GM21515 (cell line): ENCODE results near the gene NSD1.
A peak's percentile ranks its signal among the peaks of the same experiment; 100 is the strongest.

ENCODE experiments used
- ATAC-seq: cut with Tn5 transposase; IDR thresholded peaks from one replicate; pipeline ENCODE4 v1.9.1; 2021; ENCODE audit not compliant: unreplicated experiment

The NSD1 gene

GRCh38 chr5:177133096-177133852 lies at the start of gene NSD1:
Gene NSD1 (plus strand): TSS chr5:177133773. CDS start chr5:177135104, 1,331 bp downstream.
- peak; percentile 52 for ATAC-seq

- ATAC-seq, result no peak
Measured at GRCh38 chr5:177084175-177084574, 49.4 kb upstream of the NSD1 start.

GRCh38 chr5:177085985-177086653 lies 47.5 kb upstream of the NSD1 start:
- ATAC-seq, result no peak

- peak; percentile 53 for ATAC-seq
Measured at GRCh38 chr5:177086654-177087397, 46.7 kb upstream of the NSD1 start, which contains the start of gene FGFR4. Gene FGFR4 (plus strand): TSS chr5:177086915. CDS start chr5:177089603, 2,688 bp downstream.

GRCh38 chr5:177087398-177088005 lies 46.1 kb upstream of the NSD1 start:
- ATAC-seq, result no peak

- no peak for ATAC-seq
Measured at GRCh38 chr5:177089127-177089526, 44.4 kb upstream of the NSD1 start.

- ATAC-seq, result no peak
Measured at GRCh38 chr5:177089825-177090641, 43.5 kb upstream of the NSD1 start.

- ATAC-seq, result no peak
Measured at GRCh38 chr5:177090813-177091212, 42.8 kb upstream of the NSD1 start.

GRCh38 chr5:177091232-177091631 lies 42.3 kb upstream of the NSD1 start:
- ATAC-seq, result no peak

GRCh38 chr5:177092178-177093081 lies 41.1 kb upstream of the NSD1 start:
- ATAC-seq, result no peak

GRCh38 chr5:177093082-177093712 lies 40.4 kb upstream of the NSD1 start:
- no peak for ATAC-seq

- no peak for ATAC-seq
Measured at GRCh38 chr5:177093803-177094202, 39.8 kb upstream of the NSD1 start.

- no peak for ATAC-seq
Measured at GRCh38 chr5:177094224-177095087, 39.1 kb upstream of the NSD1 start.

GRCh38 chr5:177095088-177095669 lies 38.4 kb upstream of the NSD1 start:
- ATAC-seq, result no peak

- ATAC-seq, result no peak
Measured at GRCh38 chr5:177096162-177097015, 37.2 kb upstream of the NSD1 start.
